IPS-18c (cell line): Measurements from ENCODE around the gene SORCS1.

ENCODE experiments used
- H3K4me3 ChIP-seq: 2 replicates; pipeline ENCODE4 v1.7.0; 2013; ENCODE audit warnings: low read depth, mild to moderate bottlenecking, low read length, moderate library complexity; ENCODE audit not compliant: insufficient read depth
- H3K9me3 ChIP-seq: one replicate; pipeline ENCODE4 v1.6.1; 2013; ENCODE audit warnings: mild to moderate bottlenecking, low read length, moderate library complexity; ENCODE audit not compliant: control insufficient read depth, insufficient read depth

SORCS1 gene

DNA sequence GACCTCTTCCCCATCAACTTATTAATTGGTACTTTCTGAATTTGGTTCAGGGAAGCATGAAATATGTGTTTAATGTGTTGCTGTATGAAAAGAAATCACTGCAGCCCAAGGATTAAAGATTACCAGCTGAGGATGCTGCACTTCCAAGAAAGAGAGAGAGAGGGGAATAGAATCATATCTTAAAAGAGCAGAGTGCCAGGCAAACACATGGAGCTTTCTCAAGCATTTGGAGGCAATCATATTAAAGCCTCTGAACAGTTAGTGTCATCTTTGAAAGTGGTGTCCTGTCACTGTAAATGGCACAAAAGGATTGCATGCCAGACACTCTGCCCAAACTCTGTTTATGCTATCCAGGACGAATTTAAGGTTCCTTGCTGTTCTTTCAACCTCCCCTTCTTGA lies 386.7 kb downstream of the SORCS1 start:
- no peaks in the 10 kb centered on the region for H3K9me3 ChIP-seq
- no peak overlapping the region for H3K4me3 ChIP-seq

- no peaks in the 10 kb centered on the region for H3K9me3 ChIP-seq
- no peak overlapping the region for H3K4me3 ChIP-seq
Observed at GRCh38 chr10:106775127-106775526, 389.4 kb downstream of the SORCS1 start.

GRCh38 chr10:106772957-106773356 lies 391.5 kb downstream of the SORCS1 start:
- Histone ChIP-seq H3K4me3 (no peak overlapping the region), H3K9me3 (no peaks in the 10 kb centered on the region)

DNA sequence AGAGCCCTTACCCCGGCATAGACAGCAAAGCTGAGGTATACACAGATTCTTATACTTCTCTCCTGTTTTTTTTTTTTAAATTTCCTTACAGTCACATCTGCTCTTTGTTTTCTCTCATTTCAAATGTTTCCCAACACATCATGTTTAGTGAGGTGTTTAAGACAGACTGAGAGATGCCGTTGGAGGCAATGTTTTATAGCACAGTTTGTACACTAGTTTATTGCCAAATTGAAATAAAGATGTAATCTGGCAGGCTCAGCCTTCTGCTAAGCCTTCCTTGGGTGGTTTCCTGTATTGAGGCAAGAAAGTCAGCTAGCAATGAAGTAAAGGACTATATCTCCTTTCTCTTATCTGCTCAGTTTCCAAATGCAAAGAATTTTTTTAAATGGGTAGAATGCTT lies 393.4 kb downstream of the SORCS1 start:
- Histone ChIP-seq H3K4me3 (no peak overlapping the region), H3K9me3 (no peaks in the 10 kb centered on the region)

- Histone ChIP-seq H3K4me3 (no peak overlapping the region), H3K9me3 (no peaks in the 10 kb centered on the region)
Observed at GRCh38 chr10:106768204-106768603, 396.3 kb downstream of the SORCS1 start.

GRCh38 chr10:106765928-106766327 lies 398.6 kb downstream of the SORCS1 start:
- Histone ChIP-seq H3K9me3 (peaks cover 4% of the 10 kb centered on the region), H3K4me3 (no peak overlapping the region)

GRCh38 chr10:106765241-106765754 lies 399.2 kb downstream of the SORCS1 start:
- no peak overlapping the region for H3K4me3 ChIP-seq

DNA sequence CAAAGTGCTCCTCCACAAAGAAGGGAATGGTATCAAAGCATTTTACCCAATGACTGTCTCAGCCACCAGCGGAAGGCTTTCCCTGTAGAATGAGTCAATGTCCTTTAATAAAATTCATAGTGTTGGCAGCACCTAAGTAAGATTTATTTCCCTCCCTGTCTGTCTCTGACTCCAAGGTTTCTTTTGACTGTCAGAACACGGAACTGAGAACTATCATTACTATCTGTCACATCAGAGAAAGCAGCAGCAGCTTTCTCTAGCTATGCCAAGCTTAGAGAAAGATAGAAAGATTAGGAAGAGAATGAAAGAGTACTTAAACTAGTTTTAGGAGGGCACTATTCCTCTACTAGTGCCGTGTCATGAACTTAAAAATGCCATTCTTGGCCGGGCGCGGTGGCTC lies 400.1 kb downstream of the SORCS1 start:
- H3K9me3 ChIP-seq, result peaks cover 4% of the 10 kb centered on the region
- H3K4me3 ChIP-seq, result no peak overlapping the region

More at GRCh38 chr10:106765241-106765754, 399.2 kb downstream of the SORCS1 start:
- H3K9me3 ChIP-seq, result peaks cover 4% of the 10 kb centered on the region

- H3K4me3 ChIP-seq, result no peak overlapping the region
- H3K9me3 ChIP-seq, result peaks cover 4% of the 10 kb centered on the region
Observed at GRCh38 chr10:106761906-106762305, 402.6 kb downstream of the SORCS1 start.

GRCh38 chr10:106757521-106757920 lies 407.0 kb downstream of the SORCS1 start:
- Histone ChIP-seq H3K9me3 (peaks cover 4% of the 10 kb centered on the region), H3K4me3 (no peak overlapping the region)

GRCh38 chr10:106751091-106751490 lies 413.4 kb downstream of the SORCS1 start:
- Histone ChIP-seq H3K9me3 (no peaks in the 10 kb centered on the region), H3K4me3 (no peak overlapping the region)

DNA sequence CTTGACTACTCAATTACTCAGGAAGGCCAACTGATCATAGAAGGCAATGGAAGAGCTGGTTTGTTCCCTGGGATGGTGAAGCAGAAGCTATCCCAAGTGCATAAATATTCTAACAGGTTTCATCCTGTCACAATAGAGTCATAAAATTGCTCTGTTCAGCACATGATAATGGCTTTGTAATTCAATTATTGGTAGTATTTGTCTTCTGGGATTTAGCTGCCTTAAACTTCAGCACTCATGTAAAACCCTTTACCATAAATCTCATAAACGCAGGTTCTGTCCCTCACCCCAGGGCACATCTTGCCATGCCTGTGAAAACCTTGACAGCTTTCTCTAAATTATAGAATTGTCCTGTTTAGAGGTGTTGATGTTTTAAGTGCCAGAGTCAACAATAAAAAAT lies 417.6 kb downstream of the SORCS1 start:
- H3K9me3 ChIP-seq, result no peaks in the 10 kb centered on the region
- no peak overlapping the region for H3K4me3 ChIP-seq

DNA sequence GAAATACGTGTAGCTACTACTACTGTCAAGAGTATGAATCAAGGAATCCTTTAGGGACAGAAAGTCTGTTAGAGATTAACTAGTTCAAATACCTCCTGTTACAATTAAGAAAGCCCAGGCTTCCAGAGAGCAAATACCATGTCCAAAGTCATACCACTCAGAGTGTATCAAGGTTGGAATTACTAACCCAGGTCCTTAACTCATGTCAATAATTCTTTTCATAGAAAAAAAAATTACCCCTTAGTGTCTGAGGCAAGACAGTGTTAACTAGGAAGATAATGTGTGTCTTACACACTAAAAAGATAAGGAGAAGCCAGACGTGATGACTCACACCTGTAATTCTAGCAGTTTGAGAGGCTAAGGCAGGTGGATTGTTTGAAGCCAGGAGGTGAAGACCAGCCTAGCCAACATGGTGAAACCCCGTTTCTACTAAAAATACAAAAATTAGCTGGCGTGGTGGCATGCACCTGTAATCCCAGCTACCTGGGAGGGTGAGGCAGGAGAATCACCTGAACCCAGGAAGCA lies 423.4 kb downstream of the SORCS1 start:
- Histone ChIP-seq H3K4me3 (no peak overlapping the region), H3K9me3 (no peaks in the 10 kb centered on the region)

GRCh38 chr10:106740071-106740470 lies 424.4 kb downstream of the SORCS1 start:
- no peak overlapping the region for H3K4me3 ChIP-seq

DNA sequence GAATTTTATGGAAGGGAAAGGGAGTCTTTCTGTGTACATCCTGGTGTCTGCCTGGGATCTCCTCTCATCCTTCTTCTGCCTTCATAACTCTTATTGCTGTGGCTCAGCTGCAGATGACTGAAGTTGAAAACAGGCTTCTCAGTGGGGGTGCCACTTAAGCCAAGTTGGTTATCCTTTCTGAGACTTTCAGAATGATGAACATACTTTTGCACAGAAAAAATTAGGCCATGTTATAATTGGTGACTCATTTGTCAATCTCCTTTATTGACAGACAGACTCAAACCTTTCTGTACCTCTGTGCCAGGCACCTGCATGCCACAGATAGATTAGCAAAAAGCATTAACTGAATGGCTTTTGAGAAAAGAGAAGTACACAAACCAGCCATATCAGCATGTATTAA lies 430.3 kb downstream of the SORCS1 start:
- H3K4me3 ChIP-seq, result no peak overlapping the region

More at GRCh38 chr10:106740071-106740470, 424.4 kb downstream of the SORCS1 start:
- H3K9me3 ChIP-seq, result no peaks in the 10 kb centered on the region

GRCh38 chr10:106728232-106728631 lies 436.3 kb downstream of the SORCS1 start:
- no peak overlapping the region for H3K4me3 ChIP-seq
- peaks cover 2% of the 10 kb centered on the region for H3K9me3 ChIP-seq

More for the DNA sequence above, 430.3 kb downstream of the SORCS1 start:
- no peaks in the 10 kb centered on the region for H3K9me3 ChIP-seq

GRCh38 chr10:106727170-106727569 lies 437.3 kb downstream of the SORCS1 start:
- H3K9me3 ChIP-seq, result peaks cover 2% of the 10 kb centered on the region

DNA sequence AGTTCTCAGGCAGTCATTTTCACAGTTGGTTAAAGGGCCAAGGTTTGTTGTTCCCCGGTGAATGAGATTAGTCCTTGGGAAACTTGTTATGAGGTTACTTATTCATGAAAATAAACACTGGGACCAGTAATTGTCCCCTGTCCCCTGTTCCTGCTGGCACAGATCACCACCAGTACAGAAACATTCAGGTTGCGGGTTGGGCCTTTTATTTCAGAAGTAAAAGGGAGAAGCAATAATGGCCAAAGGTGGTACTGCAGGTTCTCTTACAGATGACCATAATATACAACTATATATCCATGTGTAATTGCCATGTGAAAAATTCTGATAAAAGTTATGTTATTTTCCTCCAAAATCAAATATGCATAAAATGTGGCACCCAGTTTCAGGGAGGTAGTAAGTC lies 442.0 kb downstream of the SORCS1 start:
- Histone ChIP-seq H3K9me3 (peaks cover 6% of the 10 kb centered on the region), H3K4me3 (no peak overlapping the region)

More at GRCh38 chr10:106727170-106727569, 437.3 kb downstream of the SORCS1 start:
- no peak overlapping the region for H3K4me3 ChIP-seq

DNA sequence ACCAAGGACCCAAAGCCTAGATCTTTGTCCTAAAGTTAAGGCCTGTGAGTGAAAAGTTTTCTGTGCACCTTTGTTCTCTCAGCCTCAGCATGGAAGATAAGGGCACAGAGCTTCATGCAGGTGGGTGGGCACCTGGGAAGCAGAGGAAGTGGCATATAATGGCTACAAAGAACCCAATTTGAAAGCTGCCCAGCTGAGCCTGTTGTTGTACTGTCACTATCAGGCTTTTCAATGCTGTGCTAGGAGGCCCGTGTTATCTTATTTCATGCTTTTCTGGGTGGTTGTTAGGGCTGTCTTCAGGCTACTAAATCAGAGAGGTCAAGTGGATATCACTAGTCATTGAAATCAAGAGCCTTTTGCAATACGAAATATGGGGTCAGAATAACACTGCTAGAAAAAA lies 443.8 kb downstream of the SORCS1 start:
- no peak overlapping the region for H3K4me3 ChIP-seq
- H3K9me3 ChIP-seq, result peaks cover 4% of the 10 kb centered on the region
